Measurements from ENCODE around the gene CCR8.

The CCR8 gene

DNA sequence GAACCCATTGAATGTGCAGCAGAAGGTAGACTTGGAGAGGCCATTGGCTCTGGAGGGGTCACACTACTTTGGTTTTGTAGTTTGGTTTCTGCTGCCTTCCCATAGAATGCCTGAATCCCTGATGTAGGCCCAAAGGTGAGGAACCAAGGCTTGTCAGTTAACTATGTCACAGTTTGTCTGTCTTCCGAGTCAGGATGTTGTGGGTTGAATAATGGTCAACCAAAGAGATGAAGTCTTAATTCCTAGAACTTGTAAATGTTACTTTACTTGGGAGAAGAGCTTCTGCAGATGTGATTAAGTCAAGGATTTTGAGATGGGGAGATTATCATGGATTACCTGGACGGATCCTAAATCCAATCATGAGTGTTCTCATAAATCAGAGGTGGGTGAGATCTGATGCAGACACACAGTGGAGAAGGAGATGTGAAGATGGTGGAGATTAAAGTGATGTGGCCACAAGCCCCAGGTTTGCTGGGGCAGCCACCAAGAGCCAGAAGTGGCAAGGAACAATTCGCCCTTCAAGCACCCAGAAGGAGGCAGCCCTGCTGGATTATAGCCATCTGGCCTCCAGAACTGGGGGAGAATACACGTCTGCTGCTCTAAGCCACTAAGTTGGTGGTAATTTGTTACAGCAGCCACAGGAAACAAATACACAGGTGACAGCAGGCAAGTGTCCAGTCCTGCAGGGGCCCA, 2.3 kb upstream of the CCR8 start:
- no peak overlapping the region for H3K4me2 ChIP-seq (ENCODE audit: insufficient read depth, low read length)

DNA sequence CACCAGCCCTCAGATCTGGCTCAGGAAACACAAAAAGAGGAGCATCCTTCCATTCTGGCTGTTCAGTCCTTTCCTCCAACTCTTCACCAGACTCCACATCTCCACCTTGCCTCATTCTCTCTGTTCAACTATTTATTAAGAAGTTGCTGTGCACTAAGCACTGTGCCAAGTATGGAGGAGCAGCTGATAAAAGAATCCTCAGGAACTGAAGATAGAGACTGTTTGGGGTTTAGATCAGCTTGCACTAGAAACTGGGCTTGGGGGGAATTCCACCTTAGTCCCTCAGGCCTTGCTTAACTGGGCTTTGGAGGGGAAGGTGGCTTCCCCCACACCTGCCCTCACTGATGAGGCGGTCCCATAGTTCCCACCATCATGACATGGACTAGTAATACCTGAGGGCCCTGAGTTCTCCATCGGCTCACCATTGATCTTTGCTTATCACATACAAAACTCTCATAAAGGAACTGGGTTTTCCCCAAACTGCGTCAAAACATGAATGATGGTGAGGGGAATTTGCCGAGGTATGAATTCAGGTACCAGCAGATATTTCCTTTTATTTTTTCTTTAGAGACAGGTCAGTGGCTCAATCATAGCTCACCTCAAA, 1.7 kb upstream of the CCR8 start:
- H3K36me3 ChIP-seq (ENCODE audit: insufficient read depth, low read length) = peaks cover 8% of the 10 kb centered on the region
- no peaks in the 10 kb centered on the region for H4K20me1 ChIP-seq (ENCODE audit: insufficient read depth, low read length)
- ATAC-seq (ENCODE audit: insufficient read depth, low read depth) (no peak), DNase-seq (no peak)
- H3K79me2 ChIP-seq (ENCODE audit: insufficient read depth, low read length) = peaks cover 20% of the 10 kb centered on the region; the same call in 1 of the 2 replicates
- H3K4me2 ChIP-seq (ENCODE audit: insufficient read depth, low read length) = no peak overlapping the region
- H3K4me3 ChIP-seq (ENCODE audit: low read depth in 1 of 2, low read length in 2 of 2) = no peak overlapping the region
- no peaks in the 10 kb centered on the region for H3K9me3 ChIP-seq (ENCODE audit: insufficient read depth, low read length, severe bottlenecking)
- TF ChIP-seq EZH2 (IDR thresholded peaks at IDR 0.05; ENCODE audit: borderline replicate concordance, low read depth, low read length, severe bottlenecking) (no peak), CTCF (IDR thresholded peaks at IDR 0.05; ENCODE audit: borderline replicate concordance, extremely low read depth, low read length, poor library complexity, severe bottlenecking) (no peak)
- H3K27me3 ChIP-seq (ENCODE audit: insufficient read depth, low read length, poor library complexity) = no peaks in the 10 kb centered on the region
- peak overlapping the region; percentile 59 for H3K27ac ChIP-seq (ENCODE audit: low read length)
- H3K9ac ChIP-seq (ENCODE audit: low read depth, low read length) = no peak overlapping the region
- H3K4me1 ChIP-seq (ENCODE audit: insufficient read depth, low read length) = peaks cover 74% of the 10 kb centered on the region
- H2AFZ ChIP-seq (ENCODE audit: low read depth, low read length) = no peak overlapping the region

More for the DNA sequence above, 2.3 kb upstream of the CCR8 start:
- H3K9me3 ChIP-seq (ENCODE audit: insufficient read depth, low read length, severe bottlenecking) = no peaks in the 10 kb centered on the region
- H3K4me3 ChIP-seq (ENCODE audit: low read depth in 1 of 2, low read length in 2 of 2) = no peak overlapping the region
- ATAC-seq (ENCODE audit: insufficient read depth, low read depth) (peak; percentile 47), DNase-seq (no peak)
- peaks cover 74% of the 10 kb centered on the region for H3K4me1 ChIP-seq (ENCODE audit: insufficient read depth, low read length)
- TF ChIP-seq CTCF (IDR thresholded peaks at IDR 0.05; ENCODE audit: borderline replicate concordance, extremely low read depth, low read length, poor library complexity, severe bottlenecking) = peak; percentile 3
- TF ChIP-seq EZH2 (IDR thresholded peaks at IDR 0.05; ENCODE audit: borderline replicate concordance, low read depth, low read length, severe bottlenecking) = no peak
- H3K9ac ChIP-seq (ENCODE audit: low read depth, low read length) = no peak overlapping the region
- 0 out of 2 replicates have a peak overlapping the region, but pooled peaks have one; percentile 21 for H2AFZ ChIP-seq (ENCODE audit: low read depth, low read length)
- peak overlapping the region; percentile 59 for H3K27ac ChIP-seq (ENCODE audit: low read length)
- no peaks in the 10 kb centered on the region for H3K27me3 ChIP-seq (ENCODE audit: insufficient read depth, low read length, poor library complexity)
- no peaks in the 10 kb centered on the region for H4K20me1 ChIP-seq (ENCODE audit: insufficient read depth, low read length)
- peaks cover 1% of the 10 kb centered on the region for H3K36me3 ChIP-seq (ENCODE audit: insufficient read depth, low read length)
- peaks cover 14% of the 10 kb centered on the region; the same call in 1 of the 2 replicates for H3K79me2 ChIP-seq (ENCODE audit: insufficient read depth, low read length)

- H3K4me1 ChIP-seq (ENCODE audit: insufficient read depth, low read length) = peaks cover 65% of the 10 kb centered on the region
- peaks cover 21% of the 10 kb centered on the region; the same call in 1 of the 2 replicates for H3K79me2 ChIP-seq (ENCODE audit: insufficient read depth, low read length)
- H2AFZ ChIP-seq (ENCODE audit: low read depth, low read length) = peak overlapping the region; percentile 74
- TF ChIP-seq CTCF (IDR thresholded peaks at IDR 0.05; ENCODE audit: borderline replicate concordance, extremely low read depth, low read length, poor library complexity, severe bottlenecking) (no peak), EZH2 (IDR thresholded peaks at IDR 0.05; ENCODE audit: borderline replicate concordance, low read depth, low read length, severe bottlenecking) (no peak)
- H3K9me3 ChIP-seq (ENCODE audit: insufficient read depth, low read length, severe bottlenecking) = no peaks in the 10 kb centered on the region
- ATAC-seq (ENCODE audit: insufficient read depth, low read depth) (no peak), DNase-seq (no peak)
- no peaks in the 10 kb centered on the region for H3K27me3 ChIP-seq (ENCODE audit: insufficient read depth, low read length, poor library complexity)
- H3K27ac ChIP-seq (ENCODE audit: low read length) = peak overlapping the region; percentile 77
- H3K36me3 ChIP-seq (ENCODE audit: insufficient read depth, low read length) = peaks cover 17% of the 10 kb centered on the region
- peak overlapping the region; percentile 44 for H3K9ac ChIP-seq (ENCODE audit: low read depth, low read length)
- H4K20me1 ChIP-seq (ENCODE audit: insufficient read depth, low read length) = no peaks in the 10 kb centered on the region
- peak overlapping the region in 1 of 2 experiments; percentile 47; a peak in 2 of 4 replicates for H3K4me3 ChIP-seq (ENCODE audit: low read depth in 1 of 2, low read length in 2 of 2)
- H3K4me2 ChIP-seq (ENCODE audit: insufficient read depth, low read length) = peak overlapping the region; percentile 51
These were observed 1.3 kb downstream of the CCR8 start for GRCh38 chr3:39330824-39331223.
